Panc1 (cell line): ENCODE data around the gene ZNF888. TPM values are rescaled to one million over a fixed set of nuclear protein-coding genes. Genes with fewer than 3 reads are reported as not detected.

ENCODE experiments used
- ATAC-seq: fragments of 200-7000 bp; cut with Tn5 transposase; 2 replicates; pipeline ENCODE4 v1.9.1; 2020; ENCODE audit warnings: mild to moderate bottlenecking, moderate library complexity
- BruUV-seq: library from RNA; stranded (reverse); fragments of 400-500 nt; replicated peaks from 2 replicates; lab custom pipeline; 2021; lab: Mats Ljungman, UMichigan
- CTCF ChIA-PET: fragments of 300-600 bp; sonication (Branson Sonifier 250); formaldehyde crosslinking; loops from one replicate; lab custom pipeline; 2022; ENCODE audit warnings: antibody characterized with exemption; lab: Charles Lee
- POLR2A ChIA-PET: fragments of 300-600 bp; sonication (Branson Sonifier 250); formaldehyde crosslinking; loops from one replicate; lab custom pipeline; 2022; ENCODE audit warnings: antibody characterized with exemption; lab: Charles Lee
- DNase-seq: peaks from one replicate; pipeline ENCODE4 v3.0.0-alpha.2; 2010; ENCODE audit warnings: low read depth, low spot score
- H3K27ac ChIP-seq: 2 replicates; pipeline ENCODE4 v1.5.1; 2011; ENCODE audit warnings: mild to moderate bottlenecking, low read length, inconsistent platforms
- H3K27me3 ChIP-seq: fragments of 200-500 bp; sonication (Bioruptor generic); 2 replicates; pipeline ENCODE4 v1.6.0; 2014; ENCODE audit warnings: low read length, inconsistent platforms; ENCODE audit not compliant: control insufficient read depth, insufficient read depth
- H3K36me3 ChIP-seq: fragments of 200-500 bp; sonication (Bioruptor generic); 2 replicates; pipeline ENCODE4 v1.5.1; 2014; ENCODE audit warnings: inconsistent platforms, mild to moderate bottlenecking, low read length, moderate library complexity; ENCODE audit not compliant: control insufficient read depth, insufficient read depth
- H3K4me1 ChIP-seq: 2 replicates; pipeline ENCODE4 v1.5.1; 2011; ENCODE audit warnings: inconsistent platforms, mild to moderate bottlenecking, low read length, moderate library complexity; ENCODE audit not compliant: control insufficient read depth, insufficient read depth
- H3K4me3 ChIP-seq, 2 experiments: 2 replicates each; pipeline ENCODE4 v1.5.1; 2011 to 2012; ENCODE audit warnings: low read depth in 2 of 2, low read length in 2 of 2, mild to moderate bottlenecking in 2 of 2, inconsistent platforms in 1 of 2, moderate library complexity in 1 of 2
- H3K9me3 ChIP-seq: fragments of 200-500 bp; sonication (Bioruptor generic); 2 replicates; pipeline ENCODE4 v1.5.1; 2014; ENCODE audit warnings: low read depth, mild to moderate bottlenecking, inconsistent platforms, low read length, moderate library complexity; ENCODE audit not compliant: control insufficient read depth, insufficient read depth
- CTCF ChIP-seq: fragments of 450-650 bp; IDR thresholded peaks from 2 replicates; pipeline ENCODE4 v1.5.1; 2017; ENCODE audit warnings: mild to moderate bottlenecking
- POLR2AphosphoS5 ChIP-seq: IDR thresholded peaks from 2 replicates; pipeline ENCODE4 v1.6.1; 2012; ENCODE audit warnings: mild to moderate bottlenecking, low read depth, low read length, moderate library complexity
- REST ChIP-seq, 2 experiments: IDR thresholded peaks; 2 replicates each; pipeline ENCODE4 v1.6.1; 2011 to 2012; ENCODE audit warnings: low read depth in 2 of 2, control low read depth in 1 of 2, low read length in 1 of 2, mild to moderate bottlenecking in 1 of 2, moderate library complexity in 1 of 2; ENCODE audit not compliant: insufficient read depth in 1 of 2
- SIN3A ChIP-seq: IDR thresholded peaks from 2 replicates; pipeline ENCODE4 v1.6.1; 2012; ENCODE audit warnings: low read depth, mild to moderate bottlenecking, low read length, moderate library complexity, borderline replicate concordance; ENCODE audit not compliant: insufficient read depth
- TCF7L2 ChIP-seq: IDR thresholded peaks from 2 replicates; pipeline ENCODE4 v1.6.1; 2011; ENCODE audit warnings: mild to moderate bottlenecking, low read depth, low read length, inconsistent platforms
- in situ Hi-C: cut with HindIII; loops from 2 replicates; pipeline ENCODE4 v1.10.0; 2016; ENCODE audit warnings: low sequenced_read_pairs, low pct_unique_long_range_greater_than_20kb
- intact Hi-C: fragments of 100-400 bp; cut with micrococcal nuclease; formaldehyde crosslinking; loops from one replicate; pipeline ENCODE4 v1.10.0; 2022; ENCODE audit not compliant: unreplicated experiment
- total RNA-seq: library from RNA; stranded (reverse); gene quantifications from one replicate; pipeline ENCODE4 v1.2.1, GENCODE V29; 2021; ENCODE audit not compliant: unreplicated experiment

ZNF888 gene
- total RNA-seq, 1 experiment from 2014 or later = 7.4 TPM

GRCh38 chr19:52961981-52962380, 38.8 kb upstream of the ZNF888 start:
- Histone ChIP-seq H3K9me3 (peaks cover 10% of the 10 kb centered on the region; the same call in 1 of the 2 replicates), H3K4me1 (no peaks in the 10 kb centered on the region; the same call in none of the 2 replicates), H3K27me3 (no peaks in the 10 kb centered on the region), H3K4me3 (peak overlapping the region; percentile 78 to 87), H3K36me3 (no peaks in the 10 kb centered on the region; the same call in 1 of the 2 replicates), H3K27ac (peak overlapping the region; percentile 86)
- ChIA-PET CTCF (no interaction called here), POLR2A (no interaction called here)
- in situ Hi-C loops = no loop called here
- DNase-seq (no peak), ATAC-seq (no peak; the same call in 1 of the 2 replicates)
- TF ChIP-seq POLR2AphosphoS5 (no peak), CTCF (no peak), REST (IDR thresholded peaks at IDR 0.05; ENCODE audit: insufficient read depth in 1 of 2, low read depth in 2 of 2, low read length in 1 of 2) (no peak), TCF7L2 (no peak; the same call in 1 of the 2 replicates)
- intact Hi-C loops = no loop called here
- no TSS peak for BruUV-seq

GRCh38 chr19:52959613-52960295, 36.5 kb upstream of the ZNF888 start:
- H3K9me3 ChIP-seq = peaks cover 15% of the 10 kb centered on the region; the same call in 1 of the 2 replicates
- no peak overlapping the region for H3K4me3 ChIP-seq
- H3K27ac ChIP-seq = no peak overlapping the region
- ATAC-seq (no peak), DNase-seq (no peak)
- H3K4me1 ChIP-seq = no peaks in the 10 kb centered on the region; the same call in none of the 2 replicates
- intact Hi-C loops = no loop called here
- ChIA-PET POLR2A (no interaction called here), CTCF (no interaction called here)
- TF ChIP-seq TCF7L2 (no peak), POLR2AphosphoS5 (no peak), REST (IDR thresholded peaks at IDR 0.05; ENCODE audit: insufficient read depth in 1 of 2, low read depth in 2 of 2, low read length in 1 of 2) (no peak), CTCF (no peak), SIN3A (no peak)
- H3K27me3 ChIP-seq = no peaks in the 10 kb centered on the region
- in situ Hi-C loops = no loop called here
- peaks cover 3% of the 10 kb centered on the region; the same call in 1 of the 2 replicates for H3K36me3 ChIP-seq
- no TSS peak for BruUV-seq
